ENCODE results near the gene PMFBP1.

GRCh38 chr16:72120026-72120425, 51.9 kb downstream of the PMFBP1 start:
- no peak for TF ChIP-seq ZBTB33 (IDR thresholded peaks at IDR 0.05)
- TF ChIP-seq HCFC1 (IDR thresholded peaks at IDR 0.05; ENCODE audit: low read length) = no peak
